ENCODE results near the gene PLCB1. TPM values are rescaled to one million over a fixed set of nuclear protein-coding genes. Genes with fewer than 3 reads are reported as not detected.

PLCB1 gene
- total RNA-seq, 2 donors from 2014 or later: 7.3 to 45.5 TPM

DNA sequence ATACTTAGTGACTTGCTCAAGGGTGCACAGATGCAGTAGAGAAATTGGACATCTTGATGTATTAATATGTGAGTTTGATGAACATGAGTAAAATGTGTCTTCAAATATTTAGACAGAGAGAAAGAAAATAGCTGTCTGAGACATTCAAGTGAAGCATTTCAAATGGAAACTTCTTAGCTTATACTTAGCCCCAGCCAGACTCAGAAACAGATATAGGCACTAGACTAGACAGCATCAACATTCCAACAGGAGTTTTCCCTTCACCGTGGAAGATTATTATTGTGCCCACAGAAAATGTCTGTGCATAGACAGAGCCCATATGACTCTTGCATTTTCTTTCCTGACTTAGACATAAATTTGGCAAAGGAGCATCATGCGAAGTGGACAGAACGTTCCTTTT is 443.0 kb downstream of the PLCB1 start:
- H3K27ac ChIP-seq: no peak overlapping the region
- TF ChIP-seq, protein P1, sequence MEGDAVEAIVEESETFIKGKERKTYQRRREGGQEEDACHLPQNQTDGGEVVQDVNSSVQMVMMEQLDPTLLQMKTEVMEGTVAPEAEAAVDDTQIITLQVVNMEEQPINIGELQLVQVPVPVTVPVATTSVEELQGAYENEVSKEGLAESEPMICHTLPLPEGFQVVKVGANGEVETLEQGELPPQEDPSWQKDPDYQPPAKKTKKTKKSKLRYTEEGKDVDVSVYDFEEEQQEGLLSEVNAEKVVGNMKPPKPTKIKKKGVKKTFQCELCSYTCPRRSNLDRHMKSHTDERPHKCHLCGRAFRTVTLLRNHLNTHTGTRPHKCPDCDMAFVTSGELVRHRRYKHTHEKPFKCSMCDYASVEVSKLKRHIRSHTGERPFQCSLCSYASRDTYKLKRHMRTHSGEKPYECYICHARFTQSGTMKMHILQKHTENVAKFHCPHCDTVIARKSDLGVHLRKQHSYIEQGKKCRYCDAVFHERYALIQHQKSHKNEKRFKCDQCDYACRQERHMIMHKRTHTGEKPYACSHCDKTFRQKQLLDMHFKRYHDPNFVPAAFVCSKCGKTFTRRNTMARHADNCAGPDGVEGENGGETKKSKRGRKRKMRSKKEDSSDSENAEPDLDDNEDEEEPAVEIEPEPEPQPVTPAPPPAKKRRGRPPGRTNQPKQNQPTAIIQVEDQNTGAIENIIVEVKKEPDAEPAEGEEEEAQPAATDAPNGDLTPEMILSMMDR (IDR thresholded peaks at IDR 0.05): no peak
- H3K27me3 ChIP-seq: no peaks in the 10 kb centered on the region
- no peaks in the 10 kb centered on the region for H3K36me3 ChIP-seq
- H3K4me3 ChIP-seq: no peak overlapping the region
- no peaks in the 10 kb centered on the region for H3K4me1 ChIP-seq
- DNase-seq (ENCODE audit: low spot score): no peak
- no peaks in the 10 kb centered on the region for H3K9me3 ChIP-seq

DNA sequence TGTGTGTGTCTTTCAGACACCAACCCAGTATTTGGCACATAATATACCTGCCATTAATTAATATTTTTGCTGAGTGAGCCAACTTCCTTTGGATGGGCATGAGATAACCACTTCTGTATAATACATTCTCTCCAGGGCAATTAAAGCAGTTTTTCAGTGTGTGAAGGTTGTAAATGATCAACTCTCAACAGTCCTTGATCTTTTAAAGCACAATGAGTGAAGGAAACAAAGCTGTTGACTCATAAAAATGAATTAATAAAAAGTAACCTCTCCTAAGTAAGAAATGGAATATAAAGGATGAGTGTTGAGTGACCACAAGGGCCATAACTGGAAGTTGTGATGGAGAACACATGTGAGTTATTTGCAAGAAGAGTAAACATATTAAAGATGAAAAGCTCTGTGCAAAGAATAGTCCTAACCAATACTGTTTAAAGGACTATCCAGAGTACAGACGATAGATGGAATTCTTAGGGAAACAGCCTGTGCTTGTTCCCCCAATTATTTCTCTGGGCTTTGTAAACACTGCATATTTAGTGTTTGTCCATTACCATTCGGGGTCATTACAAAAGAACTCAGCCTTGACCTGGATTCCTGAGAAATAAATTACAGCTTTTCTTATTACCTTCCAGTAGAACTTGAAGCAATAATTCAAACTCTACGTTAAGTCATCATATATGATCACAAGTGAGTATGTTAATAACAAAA is 446.2 kb downstream of the PLCB1 start:
- Histone ChIP-seq H3K27ac (no peak overlapping the region), H3K4me3 (no peak overlapping the region), H3K9me3 (no peaks in the 10 kb centered on the region), H3K36me3 (no peaks in the 10 kb centered on the region), H3K4me1 (no peaks in the 10 kb centered on the region), H3K27me3 (no peaks in the 10 kb centered on the region)
- DNase-seq (ENCODE audit: low spot score): no peak
- TF ChIP-seq, protein P1 (IDR thresholded peaks at IDR 0.05): no peak

DNA sequence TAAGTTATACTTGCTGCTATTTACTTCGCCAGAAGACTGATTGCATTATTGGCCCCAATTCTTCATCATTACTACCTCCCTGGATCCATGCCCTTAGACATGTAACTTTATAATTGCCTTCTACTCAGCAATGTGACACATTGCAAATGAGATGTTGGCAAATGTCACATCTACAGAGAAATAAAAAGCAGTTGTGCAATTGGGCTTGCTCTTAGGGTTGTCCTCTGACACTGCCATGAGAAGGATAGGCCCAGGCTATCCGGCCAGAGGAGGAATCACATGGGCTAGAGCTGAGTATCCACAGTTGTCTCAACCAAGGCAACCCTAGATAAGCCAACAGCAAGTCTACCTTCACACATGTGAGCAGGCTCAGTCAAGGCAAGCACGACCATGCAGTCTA is 447.0 kb downstream of the PLCB1 start:
- no peak for DNase-seq (ENCODE audit: low spot score)
- TF ChIP-seq, protein P1 (IDR thresholded peaks at IDR 0.05): no peak
- H3K4me1 ChIP-seq: no peaks in the 10 kb centered on the region
- H3K27me3 ChIP-seq: no peaks in the 10 kb centered on the region
- H3K9me3 ChIP-seq: no peaks in the 10 kb centered on the region
- H3K4me3 ChIP-seq: no peak overlapping the region
- H3K27ac ChIP-seq: no peak overlapping the region
- H3K36me3 ChIP-seq: no peaks in the 10 kb centered on the region

DNA sequence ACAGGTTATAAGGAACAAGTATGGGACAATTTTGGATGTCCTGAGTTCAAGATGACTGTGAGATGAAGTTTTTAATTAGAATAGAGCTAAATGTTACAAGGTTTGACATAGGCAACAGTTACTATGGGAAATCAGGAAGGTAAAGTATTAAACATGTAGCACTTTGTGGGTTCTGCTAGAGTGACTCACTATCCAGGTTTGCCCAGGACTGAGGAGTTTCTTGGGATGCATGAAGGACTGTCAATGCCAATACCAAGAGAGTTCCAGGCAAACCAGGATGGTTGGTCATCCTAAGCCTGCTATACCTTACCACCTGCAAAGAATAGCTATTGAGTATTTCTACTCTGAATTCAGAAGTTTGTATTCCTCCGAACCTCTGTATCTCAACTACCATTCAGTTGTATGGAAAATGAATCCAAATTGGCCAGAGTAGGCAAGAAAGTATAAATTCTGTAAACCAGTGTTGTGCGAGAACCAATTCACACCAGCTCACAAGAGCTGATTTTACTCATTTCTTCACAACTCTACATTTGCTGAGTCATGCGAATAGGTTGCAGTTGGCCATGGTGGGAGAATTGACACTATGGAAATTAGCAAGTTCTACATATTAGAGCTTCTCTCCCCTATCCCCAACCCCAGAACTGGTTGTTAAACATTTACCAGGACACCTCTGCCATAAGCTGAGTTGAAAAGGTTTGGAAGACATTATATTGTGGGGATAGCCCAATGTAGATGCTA is 449.5 kb downstream of the PLCB1 start:
- no peaks in the 10 kb centered on the region for H3K9me3 ChIP-seq
- DNase-seq (ENCODE audit: low spot score): no peak
- TF ChIP-seq, protein P1 (IDR thresholded peaks at IDR 0.05): no peak

DNA sequence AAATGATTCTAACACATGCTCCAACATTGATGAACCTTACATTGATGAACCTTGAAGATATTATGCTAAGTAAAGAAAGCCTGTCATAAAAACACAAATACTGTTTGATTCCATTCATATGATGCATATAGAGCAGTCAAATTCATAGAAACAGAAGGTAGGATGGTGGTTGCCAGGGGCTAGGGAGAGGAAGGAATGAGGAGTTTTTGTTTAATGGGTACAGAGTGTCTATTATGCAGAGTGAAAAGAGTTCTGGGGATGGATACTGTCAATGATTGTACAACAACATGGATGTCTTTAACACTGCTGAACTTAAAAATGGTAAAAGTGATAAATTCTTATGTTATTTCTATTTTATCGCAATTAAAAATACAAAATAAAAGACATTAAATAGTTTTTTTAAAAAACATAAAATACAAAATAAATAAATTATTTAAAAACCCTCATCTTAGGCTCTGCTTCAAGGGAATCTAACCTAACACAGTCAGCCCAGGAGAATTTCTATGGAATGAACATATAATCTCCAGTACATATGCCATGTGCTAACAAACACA is 451.0 kb downstream of the PLCB1 start:
- H3K27ac ChIP-seq: no peak overlapping the region
- TF ChIP-seq, protein P1 (IDR thresholded peaks at IDR 0.05): no peak
- no peaks in the 10 kb centered on the region for H3K4me1 ChIP-seq
- H3K4me3 ChIP-seq: no peak overlapping the region
- H3K36me3 ChIP-seq: no peaks in the 10 kb centered on the region
- no peaks in the 10 kb centered on the region for H3K9me3 ChIP-seq
- H3K27me3 ChIP-seq: no peaks in the 10 kb centered on the region
- no peak for DNase-seq (ENCODE audit: low spot score)

More for the DNA sequence above, 449.5 kb downstream of the PLCB1 start:
- Histone ChIP-seq H3K27me3 (no peaks in the 10 kb centered on the region), H3K4me3 (no peak overlapping the region), H3K36me3 (no peaks in the 10 kb centered on the region), H3K4me1 (no peaks in the 10 kb centered on the region), H3K27ac (no peak overlapping the region)

All from right atrium auricular region (tissue), 2 donors.